Mesodermal cell (in vitro differentiated cells): ENCODE results near the gene RABL3.
"Not testable (repeated sequence)": the region's sequence is repeated elsewhere in the genome, so short reads cannot be mapped to it uniquely, and the experiment has no call there.

ENCODE experiments used
- H3K27ac ChIP-seq: 2 replicates; pipeline ENCODE4 v1.7.0; 2013; ENCODE audit warnings: mild to moderate bottlenecking, low read depth, low read length, moderate library complexity; ENCODE audit not compliant: severe bottlenecking
- H3K36me3 ChIP-seq: 2 replicates; pipeline ENCODE4 v1.7.1; 2013; ENCODE audit warnings: mild to moderate bottlenecking, low read length, moderate library complexity; ENCODE audit not compliant: control insufficient read depth, insufficient read depth
- H3K4me1 ChIP-seq: one replicate; pipeline ENCODE4 v1.7.1; 2013; ENCODE audit warnings: mild to moderate bottlenecking, low read length; ENCODE audit not compliant: insufficient read depth, control insufficient read depth, poor library complexity, severe bottlenecking
- H3K4me3 ChIP-seq: 2 replicates; pipeline ENCODE4 v1.7.0; 2013; ENCODE audit warnings: low read length, control low read depth, mild to moderate bottlenecking; ENCODE audit not compliant: insufficient read depth, poor library complexity, severe bottlenecking; ENCODE audit errors: extremely low read depth
- H3K9me3 ChIP-seq: 2 replicates; pipeline ENCODE4 v1.7.1; 2013; ENCODE audit warnings: mild to moderate bottlenecking, low read length, moderate library complexity; ENCODE audit not compliant: control insufficient read depth
- WGBS, 2 experiments: methylation state at CpG; one replicate each; pipeline ENCODE4 v1.1.5; 2013; ENCODE audit warnings: missing lambda C conversion rate in 2 of 2; ENCODE audit not compliant: insufficient coverage in 2 of 2; 5-methylcytosine and 5-hydroxymethylcytosine counted together

Gene RABL3

DNA sequence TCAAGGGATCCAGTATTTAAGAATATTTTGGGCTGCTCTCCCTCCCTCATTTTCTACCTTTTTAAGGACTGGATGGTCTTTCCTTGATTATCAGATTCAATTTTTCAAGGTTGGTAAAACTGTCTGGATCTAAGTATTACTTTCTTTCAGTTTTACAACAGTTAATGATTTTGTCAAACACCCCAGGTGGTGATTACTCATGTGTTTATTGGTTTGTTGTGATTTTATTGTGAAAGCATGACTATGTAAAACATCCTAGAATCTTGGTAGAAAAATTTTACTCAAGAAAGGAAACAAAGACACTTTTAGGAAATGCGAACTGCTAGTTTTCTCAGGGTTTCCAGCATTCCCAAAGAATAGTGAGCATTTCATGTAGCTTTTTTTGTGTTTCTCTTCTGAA, 7.5 kb upstream of the RABL3 start:
- no peaks in the 10 kb centered on the region for H3K4me1 ChIP-seq
- no peaks in the 10 kb centered on the region for H3K9me3 ChIP-seq
- WGBS, 2 experiments = 86 to 100% methylated on average over 1 of the region's 1 CpG
- no peak overlapping the region for H3K4me3 ChIP-seq
- no peak overlapping the region for H3K27ac ChIP-seq
- peaks cover 44% of the 10 kb centered on the region for H3K36me3 ChIP-seq

DNA sequence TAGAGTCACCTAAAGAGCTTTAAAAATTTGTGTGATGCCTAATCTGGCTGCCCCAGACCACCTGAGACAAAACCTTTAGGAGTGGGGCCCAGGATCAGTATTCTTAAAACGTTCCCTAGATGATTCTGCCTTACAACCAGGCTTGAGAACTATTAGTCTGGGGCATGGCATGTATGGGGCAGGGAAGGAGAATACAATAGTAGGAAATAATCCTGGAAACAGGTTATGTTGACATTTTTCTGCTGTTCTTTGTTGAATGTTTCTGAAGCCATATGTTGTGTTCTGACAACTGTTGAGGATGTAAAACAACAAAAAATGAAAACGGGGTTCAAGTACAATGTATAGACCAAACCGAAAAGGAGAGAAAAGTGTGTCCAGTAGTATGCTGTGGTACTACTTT, 3.1 kb upstream of the RABL3 start:
- WGBS, 2 experiments = 100% methylated on average over 2 to 3 of the region's 3 CpGs
- Histone ChIP-seq H3K4me1 (no peaks in the 10 kb centered on the region), H3K4me3 (no peak overlapping the region), H3K27ac (no peak overlapping the region), H3K36me3 (peaks cover 25% of the 10 kb centered on the region), H3K9me3 (no peaks in the 10 kb centered on the region)

DNA sequence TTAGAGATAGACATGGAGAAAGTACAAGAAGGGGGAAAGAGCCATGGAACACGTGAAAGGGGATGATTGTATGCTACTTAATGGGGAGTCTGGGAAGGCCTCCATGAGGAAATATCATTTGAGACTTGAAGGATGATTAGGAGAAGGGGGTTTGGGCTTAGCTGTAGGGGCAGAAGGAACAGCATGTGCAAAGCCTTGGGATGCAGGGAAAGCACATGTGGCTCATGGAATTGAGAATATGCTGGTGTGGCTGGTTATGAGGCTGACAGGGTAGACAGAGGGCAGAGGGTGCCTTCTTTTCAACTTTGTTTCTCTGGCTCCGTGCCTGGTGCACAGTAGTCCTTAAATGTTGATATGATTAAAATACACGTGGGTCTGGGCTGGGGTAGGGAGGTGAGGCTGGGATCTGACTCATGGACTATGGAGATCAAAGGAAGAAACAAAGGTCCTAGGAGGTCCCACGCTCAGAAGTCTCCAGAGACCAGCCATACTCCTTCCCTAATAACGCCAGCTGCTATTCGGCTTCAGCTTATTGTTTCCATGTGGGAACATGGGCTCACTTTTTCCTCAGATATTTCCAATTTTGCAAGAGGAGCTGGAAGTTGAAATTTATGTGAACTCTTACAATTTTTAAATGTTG, 1.4 kb upstream of the RABL3 start:
- H3K27ac ChIP-seq = no peak overlapping the region

DNA sequence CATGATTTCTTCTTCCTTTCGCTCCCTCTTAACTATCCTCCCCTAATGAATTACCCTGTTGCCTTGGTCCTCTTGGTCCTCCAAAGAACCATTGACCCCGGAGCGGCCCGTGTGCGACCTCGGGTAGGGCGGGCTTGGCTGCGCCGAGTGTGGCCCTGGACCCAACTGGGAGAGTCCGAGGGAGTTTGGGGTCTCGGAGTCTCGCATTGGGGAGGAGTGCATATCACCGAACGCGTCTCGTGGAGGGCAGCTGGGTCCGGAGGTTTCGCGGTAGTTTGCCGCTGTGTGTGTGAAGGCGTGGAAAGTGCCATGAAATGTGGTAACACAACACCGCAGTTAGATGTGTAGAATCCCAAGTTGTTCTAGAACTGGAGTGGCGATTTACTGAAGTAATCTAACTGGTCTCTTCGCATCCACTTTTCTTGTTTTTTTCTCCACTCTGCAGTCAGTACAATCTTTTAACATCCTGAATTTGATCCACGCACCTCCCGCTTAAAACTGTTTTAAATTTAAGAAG, 591 bp upstream of the RABL3 start:
- peak overlapping the region; percentile 88 for H3K27ac ChIP-seq
- no peaks in the 10 kb centered on the region for H3K4me1 ChIP-seq
- WGBS, 2 experiments = 0 to 1% methylated on average over 16 to 25 of the region's 26 CpGs
- peaks cover under 1% of the 10 kb centered on the region for H3K9me3 ChIP-seq
- peaks cover 22% of the 10 kb centered on the region for H3K36me3 ChIP-seq
- H3K4me3 ChIP-seq = peak overlapping the region; percentile 97

More for the DNA sequence above, 1.4 kb upstream of the RABL3 start:
- peaks cover 17% of the 10 kb centered on the region for H3K36me3 ChIP-seq
- H3K4me1 ChIP-seq = no peaks in the 10 kb centered on the region
- H3K4me3 ChIP-seq = peak overlapping the region; percentile 97
- WGBS, 2 experiments = 40 to 42% methylated on average over 2 to 4 of the region's 6 CpGs
- no peaks in the 10 kb centered on the region for H3K9me3 ChIP-seq

DNA sequence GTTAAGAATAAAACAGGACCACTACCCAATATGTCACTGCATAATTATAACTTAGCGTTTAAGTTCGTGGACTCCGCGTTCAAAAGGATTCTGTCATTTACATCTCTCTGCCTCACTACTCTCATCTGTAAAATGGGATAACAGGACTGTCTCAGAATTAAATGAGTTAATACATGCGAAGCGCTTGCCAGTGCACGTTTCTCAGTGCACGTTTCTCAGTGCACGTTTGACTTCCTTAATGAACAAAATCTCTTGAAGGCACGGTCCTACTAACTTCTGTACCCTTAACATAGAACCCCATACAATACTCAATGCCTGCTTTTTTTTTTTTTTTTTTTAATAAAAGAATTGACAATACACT, 499 bp downstream of the RABL3 start:
- Histone ChIP-seq H3K36me3 (peaks cover 29% of the 10 kb centered on the region), H3K9me3 (peaks cover 5% of the 10 kb centered on the region), H3K4me1 (no peaks in the 10 kb centered on the region), H3K4me3 (peak overlapping the region; percentile 97), H3K27ac (peak overlapping the region; percentile 98)
- 2 to 20% methylated on average over 5 to 9 of the region's 10 CpGs for WGBS, 2 experiments

DNA sequence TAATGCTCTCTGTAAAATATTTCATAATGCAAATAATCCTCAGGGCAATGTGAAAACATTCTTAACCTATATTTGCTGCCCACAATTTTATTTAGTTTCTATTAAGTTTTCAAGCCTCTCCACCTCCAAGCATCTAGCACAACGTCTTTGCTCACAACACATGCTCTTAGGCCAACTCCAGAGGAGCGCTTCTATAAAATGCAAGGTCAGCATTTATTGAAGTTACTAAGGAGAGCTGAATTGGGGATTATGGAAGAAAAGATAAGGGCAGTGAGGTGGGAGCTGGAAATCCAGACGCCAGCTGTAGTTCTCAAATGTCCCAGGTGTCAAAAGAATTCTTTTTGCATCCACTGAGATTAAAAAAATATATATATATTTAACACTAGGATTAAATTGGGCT, 996 bp downstream of the RABL3 start:
- Histone ChIP-seq H3K27ac (no peak overlapping the region), H3K4me1 (no peaks in the 10 kb centered on the region), H3K36me3 (peaks cover 24% of the 10 kb centered on the region), H3K9me3 (peaks cover 5% of the 10 kb centered on the region), H3K4me3 (peak overlapping the region; percentile 97)
- WGBS, 2 experiments = 86% methylated on average over 1 of the region's 3 CpGs; no CpG with 5 or more reads in 1 of the 2 experiments

DNA sequence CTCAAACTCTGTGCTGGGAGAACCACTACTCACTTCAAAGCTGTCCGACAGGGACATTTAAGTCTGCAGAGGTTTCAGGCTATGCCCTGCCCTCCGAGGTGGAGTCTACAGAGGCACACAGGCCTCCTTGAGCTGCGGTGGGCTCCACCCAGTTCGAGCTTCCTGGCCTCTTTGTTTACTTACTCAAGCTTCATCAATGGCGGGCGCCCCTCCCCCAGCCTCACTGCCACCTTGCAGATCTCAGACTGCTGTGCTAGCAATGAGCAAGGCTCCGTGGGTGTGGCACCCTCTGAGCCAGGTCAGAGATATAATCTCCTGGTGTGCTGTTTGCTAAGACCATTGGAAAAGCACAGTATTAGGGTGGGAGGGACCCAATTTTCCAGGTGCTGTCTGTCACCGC, 4.3 kb downstream of the RABL3 start:
- WGBS, 2 experiments = 96 to 97% methylated on average over 7 to 8 of the region's 8 CpGs
- H3K4me1 ChIP-seq, H3K27ac ChIP-seq, H3K9me3 ChIP-seq, H3K4me3 ChIP-seq: not testable (repeated sequence)
- peaks cover 14% of the 10 kb centered on the region for H3K36me3 ChIP-seq

DNA sequence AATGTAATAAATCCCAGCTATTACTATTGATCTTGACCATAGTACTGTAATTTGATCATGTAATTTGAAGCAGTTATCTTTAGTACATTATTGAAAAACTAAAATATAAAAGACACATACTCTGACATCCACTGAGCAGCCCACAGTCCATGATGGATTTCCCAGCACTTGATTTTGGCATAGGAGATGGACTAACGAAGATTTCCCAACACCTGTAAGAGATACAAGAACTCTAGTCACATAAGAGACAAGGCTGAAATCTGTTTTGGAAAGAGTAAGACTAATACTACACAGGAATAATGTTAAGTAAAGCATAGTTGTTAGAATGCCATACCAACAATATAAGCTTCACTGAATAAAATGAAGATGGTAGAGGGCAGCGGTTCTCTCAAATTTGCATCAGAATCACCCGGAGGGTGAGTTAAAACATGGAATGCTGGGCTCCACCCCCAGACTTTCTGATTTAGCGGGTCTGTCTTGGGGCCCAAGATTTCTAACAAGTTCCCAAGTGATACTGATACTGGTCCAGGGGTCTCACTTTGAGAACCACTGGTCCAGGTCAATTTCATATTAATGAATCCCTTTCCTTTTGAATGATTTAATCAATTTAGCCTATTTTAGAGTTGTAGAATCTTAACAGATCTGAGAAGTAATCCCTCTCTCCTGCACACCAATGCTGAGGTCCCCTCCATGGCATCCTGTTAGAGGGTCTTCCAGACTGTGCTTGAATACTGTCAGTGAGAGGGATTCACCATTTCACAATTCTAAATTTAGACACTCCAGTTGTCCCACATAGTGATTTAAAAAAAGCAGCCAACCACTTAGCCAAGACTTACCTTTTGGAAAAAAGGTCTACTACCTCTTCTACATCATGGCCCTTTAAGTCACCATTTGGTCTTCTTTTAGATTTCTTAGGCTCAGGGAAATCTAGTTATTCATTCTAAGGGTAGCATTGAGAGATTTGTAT, 11.5 kb downstream of the RABL3 start:
- Histone ChIP-seq H3K27ac (no peak overlapping the region), H3K36me3 (peaks cover 4% of the 10 kb centered on the region), H3K9me3 (no peaks in the 10 kb centered on the region), H3K4me1 (no peaks in the 10 kb centered on the region), H3K4me3 (no peak overlapping the region)
- WGBS, 2 experiments = 41 to 52% methylated on average over 3 of the region's 4 CpGs

DNA sequence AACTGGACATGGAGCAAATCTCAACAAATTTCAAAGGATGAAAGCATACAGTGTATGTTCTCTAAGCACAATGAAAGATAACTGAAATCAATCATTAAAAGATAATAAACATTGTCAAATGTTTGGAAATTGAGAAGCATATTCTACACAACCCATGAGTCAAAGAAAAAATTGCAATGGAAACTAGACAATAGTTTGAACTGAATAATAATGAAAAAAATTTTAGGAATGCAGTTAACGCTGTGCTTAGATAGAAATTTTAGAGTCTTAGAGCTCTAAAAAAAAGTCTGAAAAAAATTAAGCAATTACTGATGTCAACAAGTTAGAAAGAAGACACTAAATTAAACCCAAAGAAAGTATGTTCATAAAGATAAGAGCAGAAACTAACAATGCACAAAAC, 15.5 kb downstream of the RABL3 start:
- Histone ChIP-seq H3K9me3 (no peaks in the 10 kb centered on the region), H3K36me3 (peaks cover 4% of the 10 kb centered on the region), H3K4me1 (no peaks in the 10 kb centered on the region), H3K4me3 (no peak overlapping the region), H3K27ac (no peak overlapping the region)
- no CpG with 5 or more reads among the region's 1 CpG for WGBS, 2 experiments

DNA sequence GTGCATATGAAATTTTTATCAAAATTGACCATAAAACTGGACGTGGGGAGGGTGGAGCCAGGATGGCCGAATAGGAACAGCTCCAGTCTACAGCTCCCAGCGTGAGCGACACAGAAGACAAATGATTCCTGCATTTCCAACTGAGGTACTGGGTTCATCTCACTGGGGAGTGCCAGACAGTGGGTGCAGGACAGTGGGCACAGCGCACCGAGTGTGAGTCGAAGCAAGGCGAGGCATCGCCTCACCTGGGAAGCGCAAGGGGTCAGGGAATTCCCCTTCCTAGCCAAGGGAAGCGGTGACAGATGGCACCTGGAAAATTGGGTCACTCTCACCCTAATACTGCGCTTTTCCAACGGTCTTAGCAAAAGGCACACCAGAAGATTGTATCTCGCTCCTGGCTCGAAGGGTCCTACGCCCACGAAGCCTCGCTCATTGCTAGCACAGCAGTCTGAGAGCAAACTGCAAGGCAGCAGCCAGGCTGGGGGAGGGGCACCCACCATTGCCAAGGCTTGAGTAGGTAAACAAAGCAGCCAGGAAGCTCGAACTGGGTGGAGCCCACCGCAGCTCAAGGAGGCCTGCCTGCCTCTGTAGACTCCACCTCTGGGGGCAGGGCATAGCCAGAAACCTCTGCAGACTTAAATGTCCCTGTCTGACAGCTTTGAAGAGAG, 23.0 kb downstream of the RABL3 start:
- not testable (repeated sequence) for H3K36me3 ChIP-seq, H3K27ac ChIP-seq, H3K4me1 ChIP-seq, H3K4me3 ChIP-seq, H3K9me3 ChIP-seq
- WGBS, 2 experiments = 38 to 47% methylated on average over 10 to 20 of the region's 20 CpGs
